ENCODE measurements around the gene DNAJC5. TPM values are rescaled to one million over a fixed set of nuclear protein-coding genes. Genes with fewer than 3 reads are reported as not detected.

Gene DNAJC5
- total and polyA plus RNA-seq, 2 of the 8 experiments (the other 6 are each of a cell fraction or from before 2014, with no cell fraction given), result 19.2 to 31.2 TPM

DNA sequence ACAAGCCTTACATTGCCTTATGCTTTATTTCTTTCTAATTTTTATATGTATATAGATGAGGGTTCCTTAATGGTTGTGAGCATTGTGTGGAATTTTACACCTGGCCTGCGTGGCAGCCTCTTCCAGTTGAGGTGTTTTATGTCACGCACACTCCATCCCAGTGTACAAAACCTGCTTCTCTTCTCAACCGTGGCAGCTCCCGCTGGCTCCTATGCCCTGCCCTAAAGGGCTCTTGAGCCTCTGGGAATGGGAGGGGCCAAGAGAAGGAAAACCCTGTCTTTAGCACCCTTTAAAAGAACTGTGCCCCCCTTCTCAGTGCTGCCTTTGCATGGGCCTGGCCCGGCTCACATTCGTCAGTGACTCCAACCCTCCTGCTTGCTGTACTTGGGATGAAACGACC is 4.3 kb upstream of the DNAJC5 start:
- Histone ChIP-seq H2AK5ac (ENCODE audit: low read depth, low read length) (no peak overlapping the region), H2BK12ac (ENCODE audit: low read depth, low read length) (no peak overlapping the region), H3K56ac (replicated peaks; ENCODE audit: insufficient read length, low read depth, low read length) (no peak overlapping the region), H4K8ac (ENCODE audit: extremely low read depth, insufficient read depth, low read length) (no peak overlapping the region), H3K23me2 (ENCODE audit: low read depth, low read length) (peaks cover under 1% of the 10 kb centered on the region; the same call in 1 of the 2 replicates), H3K79me2 (ENCODE audit: control insufficient read depth in 1 of 2, insufficient read depth in 2 of 2, low read length in 2 of 2) (peaks cover 0 to 1% of the 10 kb centered on the region in 2 experiments; a peak in 2 of 4 replicates), H3K36me3 (ENCODE audit: control insufficient read depth in 2 of 4, insufficient read depth in 4 of 4, low read length in 3 of 4) (peaks cover 6 to 22% (median 12%) of the 10 kb centered on the region in 4 experiments), H3K23ac (ENCODE audit: insufficient read length) (no peak overlapping the region), H2BK120ac (replicated peaks; ENCODE audit: low read depth, low read length) (no peak overlapping the region), H3K27me3 (replicated peaks in 1 of 4; ENCODE audit: control insufficient read depth in 3 of 4, extremely low read depth in 1 of 4, insufficient read depth in 3 of 4, low read length in 3 of 4) (no peaks in the 10 kb centered on the region), H2AFZ (ENCODE audit: low read length) (no peak overlapping the region), H3K14ac (ENCODE audit: insufficient read length) (no peak overlapping the region), H3K4ac (replicated peaks; ENCODE audit: insufficient read length, low read depth, low read length) (no peak overlapping the region), H3K9ac (replicated peaks in 1 of 4; ENCODE audit: extremely low read depth in 1 of 4, low read depth in 3 of 4, low read length in 3 of 4) (no peak overlapping the region), H3K9me3 (ENCODE audit: insufficient read depth in 2 of 2, low read depth in 1 of 2, low read length in 1 of 2) (no peaks in the 10 kb centered on the region), H4K5ac (ENCODE audit: insufficient read length, low read depth, low read length) (no peak overlapping the region), H3K18ac (ENCODE audit: extremely low read depth, low read length) (no peak overlapping the region), H4K91ac (replicated peaks; ENCODE audit: insufficient read length, low read length) (no peak overlapping the region), H4K20me1 (replicated peaks in 1 of 2; ENCODE audit: control insufficient read depth in 1 of 2, insufficient read depth in 2 of 2, low read length in 2 of 2) (peaks cover 7 to 9% of the 10 kb centered on the region in 2 experiments), H3K27ac (ENCODE audit: low read depth, low read length) (no peak overlapping the region), H3K79me1 (ENCODE audit: low read depth, low read length) (peaks cover 7% of the 10 kb centered on the region), H3K4me2 (ENCODE audit: insufficient read depth in 1 of 2, low read depth in 2 of 2, low read length in 2 of 2) (no peak overlapping the region), H2BK20ac (ENCODE audit: low read length) (no peak overlapping the region), H3K4me1 (replicated peaks in 1 of 4; ENCODE audit: control insufficient read depth in 3 of 4, insufficient read depth in 4 of 4, low read length in 3 of 4) (peaks cover 0 to 2% (median 0%) of the 10 kb centered on the region in 4 experiments; a peak in 1 of 7 replicates), H2BK15ac (ENCODE audit: low read length) (no peak overlapping the region), H2BK5ac (ENCODE audit: low read depth, low read length) (no peak overlapping the region), H3K4me3 (ENCODE audit: extremely low read depth in 1 of 4, insufficient read depth in 2 of 4, low read depth in 3 of 4, low read length in 4 of 4) (no peak overlapping the region)
- ChIA-PET POLR2A (ENCODE audit: partially characterized antibody) (interaction anchor here (0.8 to 1.3 kb wide), 5 partner anchors 12 to 26 kb away, joined by 3 to 7 read pairs (median 3); partner anchors contain the start of gene TPD52L2), CTCF (ENCODE audit: partially characterized antibody) (interaction anchor here (0.7 to 2.2 kb wide), 12 partner anchors 8 to 548 kb away, joined by 3 to 6 read pairs (median 3); partner anchors contain the start of gene PRPF6)
- no peak for FAIRE-seq
- TF ChIP-seq, protein P1, sequence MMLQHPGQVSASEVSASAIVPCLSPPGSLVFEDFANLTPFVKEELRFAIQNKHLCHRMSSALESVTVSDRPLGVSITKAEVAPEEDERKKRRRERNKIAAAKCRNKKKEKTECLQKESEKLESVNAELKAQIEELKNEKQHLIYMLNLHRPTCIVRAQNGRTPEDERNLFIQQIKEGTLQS (IDR thresholded peaks at IDR 0.05; ENCODE audit: insufficient read depth, low read depth, low read length), result no peak
- no peak for TF ChIP-seq KDM4A (IDR thresholded peaks at IDR 0.05; ENCODE audit: low read depth, low read length, severe bottlenecking)
- no peak for TF ChIP-seq RNF2 (IDR thresholded peaks at IDR 0.05; ENCODE audit: borderline replicate concordance, low read depth, low read length, missing control alignments, poor library complexity, severe bottlenecking)
- TF ChIP-seq, protein P2, sequence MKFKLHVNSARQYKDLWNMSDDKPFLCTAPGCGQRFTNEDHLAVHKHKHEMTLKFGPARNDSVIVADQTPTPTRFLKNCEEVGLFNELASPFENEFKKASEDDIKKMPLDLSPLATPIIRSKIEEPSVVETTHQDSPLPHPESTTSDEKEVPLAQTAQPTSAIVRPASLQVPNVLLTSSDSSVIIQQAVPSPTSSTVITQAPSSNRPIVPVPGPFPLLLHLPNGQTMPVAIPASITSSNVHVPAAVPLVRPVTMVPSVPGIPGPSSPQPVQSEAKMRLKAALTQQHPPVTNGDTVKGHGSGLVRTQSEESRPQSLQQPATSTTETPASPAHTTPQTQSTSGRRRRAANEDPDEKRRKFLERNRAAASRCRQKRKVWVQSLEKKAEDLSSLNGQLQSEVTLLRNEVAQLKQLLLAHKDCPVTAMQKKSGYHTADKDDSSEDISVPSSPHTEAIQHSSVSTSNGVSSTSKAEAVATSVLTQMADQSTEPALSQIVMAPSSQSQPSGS (IDR thresholded peaks at IDR 0.05; ENCODE audit: low read length), result no peak
- no peak for TF ChIP-seq HDAC2 (IDR thresholded peaks at IDR 0.05; ENCODE audit: borderline replicate concordance in 1 of 2, low read depth in 2 of 2, low read length in 2 of 2)
- no peak for TF ChIP-seq TCF12 (IDR thresholded peaks at IDR 0.05; ENCODE audit: low read depth, low read length)
- TF ChIP-seq PHF8 (conservative IDR thresholded peaks at IDR 0.05; ENCODE audit: low read depth, low read length), result no peak
- no peak for DNase-seq (ENCODE audit: low read depth in 1 of 2, low spot score in 2 of 2)
- 91% methylated on average over 7 of the region's 7 CpGs; no CpG with 5 or more reads in 1 of the 2 experiments for WGBS, 2 experiments (ENCODE audit: extremely low coverage in 1 of 2, insufficient coverage in 1 of 2, insufficient read length in 1 of 2, insufficient replicate concordance in 2 of 2, low coverage in 1 of 2, low lambda C conversion rate in 2 of 2, missing lambda C conversion rate in 1 of 2)

Data from H1 (cell line).